ENCODE data around the gene RNF146. TPM values are rescaled to one million over a fixed set of nuclear protein-coding genes. Genes with fewer than 3 reads are reported as not detected.

RNF146 gene
- total RNA-seq, 1 donor from 2014 or later, result 49.4 TPM

- Mint-ChIP-seq H3K27me3 (ENCODE audit: low read depth) (no peaks in the 10 kb centered on the region), H3K4me1 (ENCODE audit: low read depth) (peaks cover 19% of the 10 kb centered on the region), H3K36me3 (ENCODE audit: low read depth) (no peaks in the 10 kb centered on the region), H3K9me3 (ENCODE audit: low read depth) (no peaks in the 10 kb centered on the region), H3K27ac (ENCODE audit: unreplicated experiment) (no peak overlapping the region), H3K4me3 (ENCODE audit: unreplicated experiment) (no peak overlapping the region)
- DNase-seq (ENCODE audit: low spot score), result no peak
- TF ChIP-seq, protein P1, sequence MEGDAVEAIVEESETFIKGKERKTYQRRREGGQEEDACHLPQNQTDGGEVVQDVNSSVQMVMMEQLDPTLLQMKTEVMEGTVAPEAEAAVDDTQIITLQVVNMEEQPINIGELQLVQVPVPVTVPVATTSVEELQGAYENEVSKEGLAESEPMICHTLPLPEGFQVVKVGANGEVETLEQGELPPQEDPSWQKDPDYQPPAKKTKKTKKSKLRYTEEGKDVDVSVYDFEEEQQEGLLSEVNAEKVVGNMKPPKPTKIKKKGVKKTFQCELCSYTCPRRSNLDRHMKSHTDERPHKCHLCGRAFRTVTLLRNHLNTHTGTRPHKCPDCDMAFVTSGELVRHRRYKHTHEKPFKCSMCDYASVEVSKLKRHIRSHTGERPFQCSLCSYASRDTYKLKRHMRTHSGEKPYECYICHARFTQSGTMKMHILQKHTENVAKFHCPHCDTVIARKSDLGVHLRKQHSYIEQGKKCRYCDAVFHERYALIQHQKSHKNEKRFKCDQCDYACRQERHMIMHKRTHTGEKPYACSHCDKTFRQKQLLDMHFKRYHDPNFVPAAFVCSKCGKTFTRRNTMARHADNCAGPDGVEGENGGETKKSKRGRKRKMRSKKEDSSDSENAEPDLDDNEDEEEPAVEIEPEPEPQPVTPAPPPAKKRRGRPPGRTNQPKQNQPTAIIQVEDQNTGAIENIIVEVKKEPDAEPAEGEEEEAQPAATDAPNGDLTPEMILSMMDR (IDR thresholded peaks at IDR 0.05), result no peak
These were observed 65.8 kb downstream of the RNF146 start for GRCh38 chr6:127332383-127332961.

Other genes with a start within 250 kb of the RNF146 start
- gene RSPO3, start 148.2 kb upstream of the RNF146 start, total RNA-seq, result 0.21 to 18.1 TPM (median 0.22 TPM) in 3 replicates
- gene ECHDC1, start 76.7 kb downstream of the RNF146 start, total RNA-seq, result 35.7 to 47.4 TPM (median 40.4 TPM) in 3 replicates
- 0.45 to 1.2 TPM in 2 of 3 replicates, not detected in the other for gene KIAA0408, start 192.5 kb downstream of the RNF146 start, total RNA-seq